Activated CD8-positive, alpha-beta memory T cell treated with anti-CD3 and anti-CD28 coated beads, Interleukin-2, amount 50 U/mL, for 4 hours (primary cell): ENCODE data around the gene UVSSA.
A peak's percentile ranks its signal among the peaks of the same experiment; 100 is the strongest.
"Not testable (repeated sequence)": the region's sequence is repeated elsewhere in the genome, so short reads cannot be mapped to it uniquely, and the experiment has no call there.

ENCODE experiments used
- DNase-seq: peaks from one replicate; pipeline ENCODE4 v3.0.0-alpha.2; 2020

The UVSSA gene

DNA sequence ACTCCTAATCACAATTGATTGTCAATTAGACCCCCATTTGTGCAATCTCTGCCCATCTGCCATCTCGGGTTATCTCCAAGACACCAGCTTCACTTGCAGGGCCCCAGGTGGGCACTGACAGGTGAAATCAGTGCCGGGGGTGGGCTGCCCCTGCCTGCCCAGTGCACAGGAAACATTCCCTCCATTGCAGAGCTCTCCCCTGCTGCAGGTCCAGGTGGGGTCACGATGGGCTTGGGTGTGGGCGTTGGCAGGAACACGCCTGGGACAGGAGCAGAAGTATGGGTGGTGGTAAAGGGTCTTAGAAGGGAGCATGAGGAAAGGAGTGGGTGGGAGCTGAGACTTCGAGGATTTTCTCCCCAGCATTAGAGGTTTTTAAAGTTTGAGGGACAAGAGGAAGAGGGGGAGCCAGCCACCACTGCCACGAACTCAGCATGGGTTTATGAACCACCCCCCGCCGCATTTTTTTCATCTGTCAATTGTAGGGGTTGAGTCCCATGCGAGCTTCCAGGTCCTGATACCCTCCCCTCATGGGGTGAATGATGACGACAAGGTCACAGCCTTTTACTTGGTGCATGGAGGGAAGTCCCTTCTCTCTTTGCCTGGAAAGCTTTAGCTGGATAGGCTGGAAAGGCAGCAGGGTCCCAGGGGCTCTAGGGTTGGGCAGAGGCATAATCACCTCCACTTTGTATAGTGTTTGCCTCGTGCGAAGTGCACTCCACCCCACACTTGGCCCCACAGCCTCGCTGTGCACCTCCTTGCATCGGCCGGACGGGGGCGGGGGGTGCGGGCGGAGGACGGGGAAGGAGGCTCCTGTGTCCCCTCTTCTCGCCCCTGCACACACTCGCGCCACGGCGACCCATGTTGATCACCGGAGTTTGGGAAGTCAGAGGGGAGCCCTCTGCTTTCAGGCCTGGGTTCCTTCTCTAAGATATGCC lies 62.8 kb downstream of the UVSSA start:
- no peak for DNase-seq

DNA sequence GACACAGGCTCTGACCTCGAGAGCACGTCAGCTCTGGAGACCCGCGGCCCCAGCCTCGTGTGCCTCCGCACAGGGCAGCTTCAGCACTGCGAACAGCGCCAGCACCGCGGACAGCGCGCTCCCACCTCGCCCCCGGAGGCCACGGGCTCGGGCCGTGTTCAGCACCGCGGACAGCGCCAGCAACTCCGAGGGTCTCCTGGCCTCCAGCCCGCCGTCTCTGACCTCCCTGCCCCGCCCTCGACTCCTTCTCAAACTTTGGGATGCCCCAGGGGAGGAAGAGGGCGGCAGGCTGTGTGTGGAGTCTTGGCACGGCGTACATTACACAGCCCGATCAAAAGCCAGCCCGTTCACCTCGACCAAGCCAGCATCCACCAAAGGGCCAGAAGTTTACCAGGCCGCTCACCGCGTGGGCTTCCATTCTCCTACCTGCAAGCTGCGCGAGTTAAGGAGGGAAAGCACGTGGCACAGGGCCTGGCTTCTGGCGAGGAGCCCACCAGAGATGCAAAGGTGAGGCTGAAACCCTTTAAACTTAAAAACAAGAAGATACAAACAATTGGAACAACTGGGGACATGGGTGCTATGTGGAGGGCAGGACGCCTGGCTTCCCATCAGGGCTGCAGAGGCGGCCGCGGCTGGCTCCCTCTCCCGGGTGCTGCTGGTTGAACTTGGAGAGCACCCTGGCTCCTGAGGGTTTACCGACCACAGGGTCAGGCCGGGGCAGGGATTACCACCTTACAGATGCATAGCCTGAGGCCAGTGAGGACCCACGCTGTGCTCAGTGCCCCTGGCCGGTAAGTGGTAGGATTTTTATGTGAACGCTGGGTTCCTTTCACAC lies 63.7 kb downstream of the UVSSA start:
- peak; percentile 37 for DNase-seq

DNA sequence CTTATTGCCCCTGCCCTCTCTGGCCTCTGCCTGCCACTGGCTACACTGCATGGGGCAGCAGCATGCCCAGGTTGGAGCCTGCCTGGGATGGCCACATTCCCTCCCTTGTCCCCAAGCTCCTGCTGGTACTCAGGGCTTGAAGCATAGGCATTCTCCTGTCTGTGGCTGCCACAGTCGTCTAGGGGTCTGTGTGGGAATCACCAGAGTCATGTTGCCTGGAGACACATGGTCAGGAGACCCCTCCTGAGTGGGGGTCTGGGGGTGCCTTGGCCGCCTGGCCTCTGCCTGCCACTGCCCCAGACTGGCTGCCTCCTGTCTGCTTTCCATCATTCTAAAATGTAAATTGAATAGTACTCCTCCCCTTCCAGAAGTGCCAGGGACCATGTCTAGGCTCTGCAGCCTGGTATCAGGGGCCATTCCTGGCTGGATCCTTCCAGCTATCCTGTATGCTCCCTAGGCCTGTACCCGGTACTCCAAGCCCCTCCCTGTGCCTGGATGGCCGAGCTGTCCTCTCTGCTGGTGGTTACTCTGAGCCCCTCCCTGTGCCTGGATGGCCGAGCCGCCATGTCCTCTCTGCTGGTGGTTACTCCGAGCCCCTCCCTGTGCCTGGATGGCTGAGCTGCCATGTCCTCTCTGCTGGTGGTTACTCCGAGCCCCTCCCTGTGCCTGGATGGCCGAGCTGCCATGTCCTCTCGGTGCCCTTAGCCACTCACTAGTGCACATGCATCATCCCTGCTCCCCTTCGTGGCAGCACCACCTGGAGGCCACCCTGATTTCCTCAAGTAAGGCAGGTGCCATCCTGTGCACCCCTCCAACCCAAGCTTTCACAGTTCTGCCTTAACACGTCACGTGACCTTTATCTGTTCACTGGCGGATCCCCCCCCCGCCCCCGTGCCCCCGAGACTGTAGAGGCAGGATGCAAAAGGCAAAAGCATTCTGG lies 64.7 kb downstream of the UVSSA start:
- no peak for DNase-seq

DNA sequence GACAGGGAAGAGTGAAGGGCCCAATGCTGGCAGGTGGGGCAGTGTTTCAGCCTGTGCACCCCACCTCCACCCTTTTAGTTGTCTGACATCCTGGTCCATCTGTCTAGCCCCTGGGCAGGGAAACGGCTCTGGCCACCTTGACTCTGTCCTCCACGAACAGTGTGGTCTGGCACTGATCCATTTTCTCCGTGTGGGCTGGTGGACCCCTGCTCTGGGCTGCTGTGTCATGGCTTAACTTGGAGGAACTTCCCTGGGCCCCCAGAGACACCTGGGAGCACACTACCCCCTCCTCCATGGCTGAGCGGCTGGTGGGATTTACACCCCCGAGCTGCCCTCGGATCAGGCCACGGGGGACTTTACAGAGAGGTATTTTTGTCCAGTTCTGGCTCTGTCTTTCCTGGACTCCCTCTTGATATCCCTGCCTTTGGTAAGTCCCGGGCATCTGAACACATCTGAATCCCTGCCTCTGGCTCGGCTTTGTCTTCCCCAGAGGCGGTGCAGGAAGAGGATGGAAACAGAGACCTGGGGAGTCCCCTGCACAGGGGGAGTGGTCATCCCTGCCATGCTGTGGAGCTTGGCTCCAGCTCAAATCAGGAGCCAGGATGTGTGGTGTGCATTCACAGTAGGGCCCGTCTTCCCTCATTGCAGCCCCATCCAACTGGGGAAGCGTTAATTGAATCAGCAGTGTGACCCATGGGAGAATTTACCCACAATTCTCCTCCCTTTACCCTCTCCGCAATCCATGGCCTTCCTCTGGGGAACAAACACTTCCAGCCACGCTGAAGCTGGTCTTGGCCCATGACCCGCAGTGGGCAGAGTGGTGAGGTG lies 65.6 kb downstream of the UVSSA start:
- no peak for DNase-seq

DNA sequence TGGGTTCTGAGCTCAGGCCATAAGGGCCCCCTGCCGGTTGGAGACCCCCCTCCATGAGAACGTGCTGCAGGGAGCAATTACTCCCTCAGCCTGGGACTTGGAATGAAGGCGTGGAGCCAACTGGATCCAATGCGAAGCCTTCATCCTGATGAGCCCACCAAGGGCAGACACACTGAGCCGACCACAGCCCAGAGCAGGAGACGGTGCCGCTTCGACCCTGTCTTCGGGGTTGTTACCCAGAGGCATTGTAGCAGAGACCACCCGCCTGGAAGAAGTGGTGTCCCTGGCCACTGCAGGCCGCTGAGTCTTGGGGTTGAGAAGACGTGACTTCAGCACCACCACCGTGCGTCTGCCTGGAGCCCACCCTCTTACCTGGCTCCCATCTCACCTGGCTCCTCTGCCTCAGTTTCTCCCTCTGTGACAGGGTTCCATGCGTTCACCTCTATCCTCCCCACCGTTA lies 66.2 kb downstream of the UVSSA start:
- no peak for DNase-seq

DNA sequence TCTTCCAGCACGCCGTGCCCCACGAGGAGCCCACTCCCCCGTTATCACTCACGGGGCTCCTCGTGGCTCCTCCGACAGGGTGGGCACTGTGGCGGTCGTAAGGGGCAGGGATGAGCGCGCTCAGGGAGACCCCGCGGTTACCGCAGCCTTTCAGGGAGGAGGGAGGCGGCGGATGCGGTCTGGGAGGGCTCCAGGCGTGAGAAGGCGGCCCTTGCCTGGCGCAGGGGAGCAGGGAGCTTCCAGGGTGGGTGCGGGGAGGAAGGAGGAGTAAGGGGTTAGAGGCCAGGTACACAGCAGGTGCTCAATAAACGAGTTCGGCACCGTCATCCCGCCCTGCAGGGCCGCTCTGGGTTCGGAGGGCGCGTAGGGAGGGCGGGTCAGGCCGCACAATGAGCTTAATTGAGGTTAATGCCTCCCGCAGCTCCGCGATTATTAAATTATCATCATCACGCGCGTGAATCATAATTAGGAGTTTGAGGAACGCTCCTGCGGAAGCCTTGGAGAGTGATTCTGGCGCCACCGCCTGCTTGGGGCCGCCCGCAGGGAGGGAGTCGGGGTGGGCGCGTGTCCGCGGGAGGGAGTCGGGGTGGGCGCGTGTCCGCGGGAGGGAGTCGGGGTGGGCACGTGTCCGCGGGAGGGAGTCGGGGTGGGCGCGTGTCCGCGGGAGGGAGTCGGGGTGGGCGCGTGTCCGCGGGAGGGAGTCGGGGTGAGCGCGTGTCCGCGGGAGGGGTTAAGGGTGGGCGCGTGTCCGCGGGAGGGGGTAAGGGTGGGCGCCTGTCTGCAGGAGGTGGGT lies 66.9 kb downstream of the UVSSA start:
- no peak for DNase-seq

DNA sequence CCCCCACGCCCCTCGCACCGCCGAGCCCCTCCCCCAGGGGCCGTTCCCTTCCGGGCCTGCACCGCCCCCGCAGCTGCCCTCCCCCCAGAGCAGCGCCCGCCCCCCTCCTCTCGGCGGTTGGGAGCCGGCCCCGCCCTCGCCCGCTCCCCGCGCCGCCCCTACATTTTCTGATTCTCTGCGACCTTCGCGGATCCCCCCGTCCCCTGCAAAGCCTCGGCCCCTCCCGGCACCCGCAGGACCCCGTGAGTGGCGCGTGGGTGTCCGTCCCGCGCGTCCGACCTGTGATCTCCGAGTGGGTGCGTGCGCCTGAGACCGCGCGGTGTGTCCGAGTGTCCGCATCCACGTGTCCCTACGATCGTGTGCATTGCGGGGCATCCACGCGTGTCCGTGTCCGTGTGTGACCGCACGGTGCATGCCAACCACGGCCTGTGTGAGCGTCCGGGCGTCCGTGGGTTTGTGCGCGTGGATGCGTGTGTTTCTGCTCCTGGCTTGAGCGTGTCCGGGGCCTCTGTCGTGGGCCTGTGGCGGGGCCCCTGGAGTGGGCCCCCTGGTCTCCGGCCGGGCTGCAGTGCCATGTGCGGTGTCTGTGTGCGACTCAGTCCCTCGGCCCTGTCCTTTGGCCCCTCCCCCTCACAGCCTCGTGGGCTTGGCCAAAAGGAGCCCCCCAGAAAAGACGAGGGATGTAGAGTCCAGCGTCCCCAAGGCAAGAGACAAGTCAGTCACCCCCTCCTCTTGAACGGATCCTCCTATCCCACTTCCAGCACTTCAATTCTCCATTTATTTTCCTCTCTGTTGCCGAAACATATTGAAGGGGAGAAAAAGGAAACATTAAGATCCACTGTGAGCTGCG lies 68.0 kb downstream of the UVSSA start:
- DNase-seq = no peak

DNA sequence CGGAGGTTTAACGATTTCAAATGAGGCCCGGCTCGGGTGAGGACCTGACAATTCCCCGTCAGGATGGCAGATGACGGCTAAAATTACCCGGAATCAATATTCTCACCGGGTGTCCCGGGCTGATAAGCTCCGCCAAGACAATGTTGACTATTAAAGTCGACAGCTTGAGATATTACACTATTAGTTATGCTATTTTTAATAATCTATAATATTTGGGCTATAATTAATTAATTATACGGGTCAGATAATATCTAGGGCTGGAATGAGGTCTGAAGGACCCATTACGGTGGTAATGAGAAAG lies 68.6 kb downstream of the UVSSA start:
- no peak for DNase-seq

DNA sequence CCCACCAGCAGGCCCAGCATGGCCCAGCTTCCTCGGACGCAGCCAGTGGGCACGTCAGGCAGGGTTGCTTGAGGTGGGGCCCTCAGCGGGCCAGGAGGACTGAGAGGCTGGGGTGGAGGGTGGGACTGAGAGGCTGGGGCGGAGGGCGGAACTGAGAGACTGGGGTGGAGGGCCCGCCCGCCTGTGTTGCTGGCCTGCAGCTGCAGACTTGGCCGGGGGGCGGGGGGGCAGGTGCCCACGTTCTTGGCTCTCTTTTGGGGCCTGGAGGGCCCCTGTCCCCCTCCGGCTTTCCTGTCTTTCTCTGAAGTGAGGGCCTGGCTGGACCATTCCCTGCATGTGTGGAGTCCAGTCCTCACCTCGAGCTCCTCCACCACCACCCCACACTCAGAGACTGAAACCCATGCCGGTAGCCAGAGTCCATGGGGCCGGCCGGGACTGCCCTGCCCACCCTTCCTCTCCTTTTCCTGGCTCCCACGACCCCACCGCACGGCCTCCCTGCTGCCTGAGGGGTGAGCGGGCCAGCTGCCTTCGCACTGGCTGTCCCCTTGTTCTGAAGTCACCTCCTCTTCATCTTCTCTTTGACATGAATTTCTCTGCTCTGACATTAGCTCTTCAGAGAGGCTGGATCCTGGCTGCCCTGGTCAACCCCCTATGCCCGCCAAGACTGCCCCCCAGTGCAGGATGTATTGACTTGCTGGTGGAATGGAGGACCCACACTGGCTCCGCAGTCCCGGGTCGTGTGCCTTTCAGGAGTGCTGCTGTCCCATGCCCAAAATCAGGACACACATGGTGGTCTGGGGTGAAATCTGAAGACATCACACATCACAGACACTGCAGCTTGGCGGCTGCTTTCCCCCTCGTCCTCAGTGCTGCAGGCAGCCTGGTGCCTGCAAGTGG lies 69.3 kb downstream of the UVSSA start:
- DNase-seq = no peak

DNA sequence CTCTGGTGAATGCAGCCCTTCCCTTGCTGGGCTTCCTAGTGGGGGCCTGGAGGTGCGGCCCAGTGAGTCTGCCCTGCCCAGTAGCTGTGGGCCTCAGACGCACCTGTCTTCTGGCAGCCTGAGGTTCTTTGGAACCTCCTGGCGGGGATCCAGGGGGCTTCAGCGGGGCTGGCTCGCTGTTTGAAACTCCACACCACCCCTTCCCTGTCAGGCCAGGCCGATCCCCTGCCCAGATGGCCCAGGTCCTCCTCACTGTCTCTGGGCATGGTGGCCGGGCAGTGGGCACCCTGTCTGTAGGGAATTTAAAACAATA lies 69.9 kb downstream of the UVSSA start:
- no peak for DNase-seq

DNA sequence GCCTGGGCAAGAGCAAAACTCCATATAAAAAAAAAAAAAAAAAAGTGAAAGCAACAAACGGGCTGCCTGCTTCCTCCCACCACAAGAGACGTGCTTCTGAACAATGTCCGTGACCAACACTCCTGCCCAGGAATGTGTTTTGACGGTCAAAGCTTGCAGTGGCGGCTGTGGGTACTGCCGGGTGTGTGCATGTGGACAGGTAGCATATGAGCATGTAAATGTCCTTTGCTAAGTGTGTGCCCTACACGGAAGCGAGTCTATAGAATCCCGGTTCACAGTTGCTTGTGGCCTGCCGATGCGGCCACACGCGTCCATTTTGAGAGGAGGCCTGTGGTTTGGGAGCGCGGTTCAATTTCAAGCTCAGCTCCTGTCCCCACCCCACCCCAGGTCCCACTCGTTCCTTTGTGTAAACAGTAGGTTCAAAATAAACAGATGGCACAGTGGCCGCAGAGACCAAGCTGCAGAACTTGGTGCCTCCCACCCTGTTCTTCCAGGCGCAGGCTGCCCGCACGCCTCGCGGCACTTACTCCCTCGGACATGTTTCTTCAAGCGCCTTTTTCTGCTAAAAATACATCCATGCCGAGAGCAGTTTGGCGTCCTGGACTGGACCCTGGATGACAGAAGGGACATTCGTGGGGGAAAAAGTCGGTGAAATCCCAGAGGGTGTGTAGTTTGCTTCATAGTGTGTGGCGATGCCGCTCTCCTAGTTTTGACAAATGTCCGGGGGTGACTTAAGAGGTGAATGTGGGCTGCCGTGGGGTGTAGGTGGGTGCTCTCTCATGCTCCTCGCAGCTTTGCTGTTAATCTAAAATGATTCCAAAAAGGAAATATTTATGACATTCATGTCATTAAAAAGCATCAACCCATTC lies 70.7 kb downstream of the UVSSA start:
- no peak for DNase-seq

DNA sequence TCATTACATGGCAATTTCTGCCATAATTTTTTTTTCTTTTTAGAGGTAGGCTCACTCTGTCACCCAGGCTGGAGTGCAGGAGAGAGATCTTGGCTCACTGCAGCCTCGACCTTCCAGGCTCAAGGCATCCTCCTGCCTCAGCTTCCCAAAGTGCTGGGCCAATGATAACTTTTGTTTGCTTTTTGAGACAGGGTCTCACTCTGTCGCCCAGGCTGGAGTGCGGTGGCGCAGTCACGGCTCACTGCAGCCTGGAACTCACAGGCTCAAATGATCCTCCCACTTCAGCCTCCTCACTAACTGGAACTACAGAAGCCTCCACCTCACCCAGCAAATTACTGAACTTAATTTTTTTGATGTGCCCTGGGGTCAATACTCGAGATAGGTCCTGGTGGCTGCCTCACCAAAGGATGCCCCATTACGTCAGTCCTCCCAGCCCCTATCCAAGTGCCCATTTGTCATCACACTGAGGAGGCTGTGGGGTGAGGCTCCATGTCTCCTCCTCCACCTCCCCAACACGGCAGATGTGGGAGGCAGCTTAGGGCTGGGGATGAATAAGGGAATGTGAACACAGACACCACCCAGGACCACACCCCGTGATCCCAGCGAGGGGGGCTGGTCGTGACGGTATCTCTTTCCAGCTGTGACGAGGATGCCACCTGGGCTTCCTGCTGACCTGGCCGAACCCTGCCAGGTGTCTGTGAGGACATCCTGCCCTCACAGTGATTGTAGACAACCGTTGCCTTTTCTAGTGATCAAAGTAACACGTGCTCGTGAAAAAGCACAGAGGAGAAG lies 71.7 kb downstream of the UVSSA start:
- no peak for DNase-seq

DNA sequence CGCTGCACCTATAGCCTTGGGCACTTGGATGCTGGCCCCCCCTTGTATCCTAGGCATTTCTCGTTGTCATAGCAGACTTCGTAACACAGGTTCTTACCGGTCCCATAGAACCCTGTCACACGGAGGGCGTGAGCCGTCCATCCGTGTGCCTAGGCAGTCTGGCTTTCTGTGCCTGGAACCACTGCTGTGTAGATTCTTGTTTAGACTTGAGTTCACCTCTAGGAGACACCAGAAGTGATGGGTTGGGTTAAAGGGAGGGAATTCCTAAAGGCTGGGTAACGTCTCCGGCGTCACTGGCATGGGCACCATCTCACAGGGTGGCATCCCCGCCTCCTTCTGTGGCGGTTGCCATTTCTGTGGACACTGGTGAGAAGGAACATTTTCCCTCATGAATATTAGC lies 72.7 kb downstream of the UVSSA start:
- no peak for DNase-seq

DNA sequence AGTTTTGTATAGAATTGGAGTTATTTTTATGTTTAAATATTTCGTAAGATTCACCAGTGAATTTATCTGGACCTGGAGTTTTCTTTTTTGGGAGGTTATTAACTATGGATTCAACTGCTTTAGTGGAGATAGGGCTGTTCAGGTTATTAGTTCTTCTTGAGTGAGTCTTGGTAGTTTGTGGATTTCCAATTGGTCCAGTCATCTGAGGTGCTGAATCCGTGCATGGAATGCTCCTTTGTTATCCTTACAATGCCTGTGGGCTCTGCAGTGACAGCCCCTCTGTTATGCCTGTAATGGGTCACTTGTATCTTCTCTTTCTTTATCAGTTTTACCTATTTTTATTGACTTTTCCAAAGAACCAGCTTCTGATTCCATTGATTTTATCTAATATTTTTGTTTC lies 74.6 kb downstream of the UVSSA start:
- no peak for DNase-seq

DNA sequence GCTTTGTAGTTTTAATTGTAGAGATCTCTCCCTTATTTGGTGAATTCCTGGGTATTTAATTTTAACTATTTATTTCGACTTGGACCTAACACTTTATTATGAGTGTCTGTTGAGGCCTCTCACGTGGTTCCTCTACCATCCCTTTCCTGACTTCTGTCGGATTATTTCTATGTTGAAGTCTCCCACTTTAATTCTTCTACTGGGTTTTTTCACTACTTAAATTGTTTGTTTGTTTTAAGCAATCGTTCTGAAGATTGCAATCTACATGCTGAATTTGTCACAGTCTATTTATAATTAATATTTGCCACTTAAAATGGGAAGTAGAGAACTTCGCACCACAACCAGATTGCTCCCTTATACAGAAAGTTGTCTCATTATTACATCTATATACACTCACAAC lies 80.0 kb downstream of the UVSSA start:
- no peak for DNase-seq

DNA sequence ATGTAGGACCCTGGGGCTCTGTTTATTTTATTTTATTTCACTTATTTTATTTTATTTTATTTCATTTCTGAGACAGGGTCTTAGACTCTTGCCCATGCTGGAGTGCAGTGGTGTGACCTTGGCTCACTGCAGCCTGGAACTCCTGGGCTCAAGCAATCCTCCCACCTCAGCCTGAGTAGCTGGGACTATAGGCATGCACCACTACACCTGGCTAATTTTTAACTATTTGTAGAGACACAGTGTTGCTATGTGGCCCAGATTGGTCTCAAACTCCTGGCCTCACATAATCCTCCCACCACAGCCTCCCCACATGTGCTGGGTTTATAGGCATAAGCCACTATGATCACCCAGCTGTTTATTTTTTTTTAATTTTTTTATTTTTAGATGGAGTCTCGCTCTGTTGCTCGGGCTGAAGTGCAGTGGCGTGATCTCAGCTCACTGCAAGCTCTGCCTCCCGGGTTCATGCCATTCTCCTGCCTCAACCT lies 96.7 kb downstream of the UVSSA start:
- DNase-seq = not testable (repeated sequence)
